ENCODE results near the gene AACS. TPM values are rescaled to one million over a fixed set of nuclear protein-coding genes. Genes with fewer than 3 reads are reported as not detected.

Gene AACS
- total and polyA plus RNA-seq, 2 of the 4 experiments (the other 2 are of a cell fraction), result 22.0 to 24.9 TPM

- Histone ChIP-seq H2AFZ (replicated peaks; ENCODE audit: low read length, poor library complexity) (no peak overlapping the region), H2AK9ac (replicated peaks; ENCODE audit: low read depth, low read length, poor library complexity) (no peak overlapping the region), H3K56ac (ENCODE audit: extremely low read depth, insufficient read depth, low read length) (no peak overlapping the region), H3K4me2 (ENCODE audit: low read depth, low read length) (no peak overlapping the region), H3K14ac (replicated peaks; ENCODE audit: low read depth, low read length) (no peak overlapping the region), H4K20me1 (ENCODE audit: insufficient read depth, low read length) (no peaks in the 10 kb centered on the region), H2BK5ac (ENCODE audit: low read depth, low read length, poor library complexity, severe bottlenecking) (no peak overlapping the region), H3K9ac (ENCODE audit: low read depth, low read length) (no peak overlapping the region), H3K36me3 (ENCODE audit: control insufficient read depth, insufficient read depth, low read length) (peaks cover 22% of the 10 kb centered on the region), H3K27me3 (ENCODE audit: control insufficient read depth, insufficient read depth, low read length) (no peaks in the 10 kb centered on the region), H2BK120ac (ENCODE audit: low read depth, low read length) (no peak overlapping the region), H3K79me1 (ENCODE audit: low read depth in 1 of 2, low read length in 2 of 2) (no peaks in the 10 kb centered on the region; a peak in 1 of 4 replicates), H3K23ac (ENCODE audit: low read depth, low read length) (no peak overlapping the region), H3K4me3 (ENCODE audit: insufficient read depth, low read depth, low read length) (no peak overlapping the region), H3K27ac (ENCODE audit: insufficient read depth, low read length) (no peak overlapping the region), H4K91ac (ENCODE audit: insufficient read depth, low read depth, low read length) (no peak overlapping the region), H3K9me1 (ENCODE audit: insufficient read depth, low read length) (peaks cover 9% of the 10 kb centered on the region; the same call in 1 of the 2 replicates), H4K8ac (ENCODE audit: low read depth in 2 of 2, low read length in 2 of 2) (no peak overlapping the region), H3K9me3 (ENCODE audit: control insufficient read depth, insufficient read depth, low read length) (no peaks in the 10 kb centered on the region), H2BK15ac (ENCODE audit: low read depth, low read length) (no peak overlapping the region), H3K4ac (ENCODE audit: low read depth, low read length) (no peak overlapping the region), H2BK20ac (ENCODE audit: low read depth, low read length) (no peak overlapping the region), H3K4me1 (ENCODE audit: control insufficient read depth, insufficient read depth, low read length) (no peaks in the 10 kb centered on the region), H2AK5ac (ENCODE audit: low read depth, low read length) (no peak overlapping the region), H3K18ac (ENCODE audit: low read depth, low read length) (no peak overlapping the region), H4K5ac (ENCODE audit: low read depth, low read length) (no peak overlapping the region)
- no peak for ATAC-seq (ENCODE audit: low read depth)
- BruUV-seq (replicated peaks), result no TSS peak
- intact Hi-C loops (cut with micrococcal nuclease) (no loop called here), dilution Hi-C loops (cut with HindIII; ENCODE audit: low sequenced_read_pairs, unreplicated experiment) (no loop called here), in situ Hi-C loops (cut with MboI; ENCODE audit: low sequenced_read_pairs) (no loop called here)
- no peak for TF ChIP-seq NFE2L2 (IDR thresholded peaks at IDR 0.05; ENCODE audit: low read depth, low read length)
- no peak for TF ChIP-seq RCOR1 (IDR thresholded peaks at IDR 0.05; ENCODE audit: insufficient replicate concordance, low read length)
- TF ChIP-seq MAZ (IDR thresholded peaks at IDR 0.05; ENCODE audit: borderline replicate concordance, low read depth, low read length), result no peak
- no peak for TF ChIP-seq BHLHE40 (IDR thresholded peaks at IDR 0.05; ENCODE audit: low read depth, low read length)
- TF ChIP-seq POLR2A (IDR thresholded peaks at IDR 0.05; ENCODE audit: low read depth, low read length), result no peak
- no peak for TF ChIP-seq CEBPB (IDR thresholded peaks at IDR 0.05; ENCODE audit: low read depth, low read length)
- TF ChIP-seq RFX5 (IDR thresholded peaks at IDR 0.05; ENCODE audit: low read depth, low read length), result no peak
- TF ChIP-seq FOS (IDR thresholded peaks at IDR 0.05; ENCODE audit: low read depth, low read length), result no peak
- TF ChIP-seq USF2 (IDR thresholded peaks at IDR 0.05; ENCODE audit: low read depth, low read length), result no peak
- TF ChIP-seq ELK1 (IDR thresholded peaks at IDR 0.05; ENCODE audit: borderline replicate concordance, low read depth, low read length), result no peak
- no peak for TF ChIP-seq MAFK (IDR thresholded peaks at IDR 0.05; ENCODE audit: low read depth, low read length)
- TF ChIP-seq SMC3 (IDR thresholded peaks at IDR 0.05; ENCODE audit: low read depth, low read length), result no peak
- TF ChIP-seq CTCF (conservative IDR thresholded peaks at IDR 0.05; ENCODE audit: low read depth, low read length), result no peak
- TF ChIP-seq MXI1 (IDR thresholded peaks at IDR 0.05; ENCODE audit: borderline replicate concordance, low read depth, low read length), result no peak
- POLR2A ChIA-PET (ENCODE audit: unreplicated experiment), result no interaction called here
- CTCF ChIA-PET, result no interaction called here
- no peak for DNase-seq
- WGBS, 2 experiments (ENCODE audit: extremely low coverage in 2 of 2, insufficient read length in 1 of 2), result 60% methylated on average over 1 of the region's 11 CpGs; no CpG with 5 or more reads in 1 of the 2 experiments
Observed at GRCh38 chr12:125124320-125124966, 59.2 kb downstream of the AACS start.
